ENCODE data around the gene TREML1. TPM values are rescaled to one million over a fixed set of nuclear protein-coding genes. Genes with fewer than 3 reads are reported as not detected.
A peak's percentile ranks its signal among the peaks of the same experiment; 100 is the strongest.

TREML1 gene
- total RNA-seq, 1 donor from 2014 or later, result 2.5 TPM

DNA sequence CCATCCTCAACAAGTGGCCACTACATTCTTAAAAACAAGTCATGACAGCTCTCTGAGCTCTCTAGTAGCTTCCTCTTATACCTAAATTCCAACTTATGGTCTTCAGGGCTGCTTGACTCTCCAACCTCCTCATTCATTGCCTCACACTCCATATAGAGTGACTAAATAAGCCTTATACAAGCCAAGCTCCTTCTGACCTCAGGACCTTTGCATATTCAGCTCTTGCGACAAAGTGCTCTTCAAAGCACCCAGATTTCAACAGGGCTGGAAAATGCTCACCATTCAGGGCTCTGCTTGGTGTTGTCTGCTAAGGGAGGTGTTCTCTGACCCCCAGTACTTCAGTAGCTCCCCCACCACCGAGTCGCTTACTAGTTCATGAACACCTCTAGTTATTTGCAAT, 43.1 kb upstream of the TREML1 start:
- H3K4me3 ChIP-seq, result no peak overlapping the region
- ATAC-seq (no peak), DNase-seq (no peak)
- intact Hi-C loops (cut with DNase I), result no loop called here
- H3K4me1 ChIP-seq, result peaks cover 5% of the 10 kb centered on the region
- H3K36me3 ChIP-seq, result no peaks in the 10 kb centered on the region
- TF ChIP-seq, protein P1, sequence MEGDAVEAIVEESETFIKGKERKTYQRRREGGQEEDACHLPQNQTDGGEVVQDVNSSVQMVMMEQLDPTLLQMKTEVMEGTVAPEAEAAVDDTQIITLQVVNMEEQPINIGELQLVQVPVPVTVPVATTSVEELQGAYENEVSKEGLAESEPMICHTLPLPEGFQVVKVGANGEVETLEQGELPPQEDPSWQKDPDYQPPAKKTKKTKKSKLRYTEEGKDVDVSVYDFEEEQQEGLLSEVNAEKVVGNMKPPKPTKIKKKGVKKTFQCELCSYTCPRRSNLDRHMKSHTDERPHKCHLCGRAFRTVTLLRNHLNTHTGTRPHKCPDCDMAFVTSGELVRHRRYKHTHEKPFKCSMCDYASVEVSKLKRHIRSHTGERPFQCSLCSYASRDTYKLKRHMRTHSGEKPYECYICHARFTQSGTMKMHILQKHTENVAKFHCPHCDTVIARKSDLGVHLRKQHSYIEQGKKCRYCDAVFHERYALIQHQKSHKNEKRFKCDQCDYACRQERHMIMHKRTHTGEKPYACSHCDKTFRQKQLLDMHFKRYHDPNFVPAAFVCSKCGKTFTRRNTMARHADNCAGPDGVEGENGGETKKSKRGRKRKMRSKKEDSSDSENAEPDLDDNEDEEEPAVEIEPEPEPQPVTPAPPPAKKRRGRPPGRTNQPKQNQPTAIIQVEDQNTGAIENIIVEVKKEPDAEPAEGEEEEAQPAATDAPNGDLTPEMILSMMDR (IDR thresholded peaks at IDR 0.05), result no peak
- H3K27ac ChIP-seq, result no peak overlapping the region
- H3K27me3 ChIP-seq, result peaks cover 3% of the 10 kb centered on the region
- no peaks in the 10 kb centered on the region for H3K9me3 ChIP-seq

DNA sequence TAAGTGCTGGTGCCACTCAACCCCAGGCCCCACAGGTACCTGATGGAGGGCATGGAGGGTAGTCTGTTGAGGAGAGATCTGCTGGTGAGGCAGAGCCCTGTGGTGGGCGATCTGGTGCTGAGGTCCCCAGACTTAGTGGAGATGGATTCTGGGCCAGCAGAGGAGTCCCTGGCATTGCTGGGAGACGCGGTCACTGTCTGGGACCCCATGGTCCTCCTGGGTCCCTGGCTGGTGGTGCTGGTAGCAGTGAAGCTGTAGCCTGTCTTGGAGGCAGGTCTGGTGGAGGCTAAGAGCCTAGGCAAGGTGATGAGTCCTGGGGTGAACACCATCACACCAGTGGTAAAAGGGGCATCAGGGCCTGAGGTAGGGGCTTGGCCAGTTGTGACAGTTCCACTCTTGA, 40.2 kb upstream of the TREML1 start:
- no peaks in the 10 kb centered on the region for H3K9me3 ChIP-seq
- H3K27ac ChIP-seq, result no peak overlapping the region
- intact Hi-C loops (cut with DNase I), result no loop called here
- DNase-seq (no peak), ATAC-seq (no peak)
- H3K4me3 ChIP-seq, result no peak overlapping the region
- TF ChIP-seq, protein P1 (IDR thresholded peaks at IDR 0.05), result no peak
- no peaks in the 10 kb centered on the region for H3K4me1 ChIP-seq
- no peaks in the 10 kb centered on the region for H3K36me3 ChIP-seq
- H3K27me3 ChIP-seq, result peaks cover 3% of the 10 kb centered on the region

DNA sequence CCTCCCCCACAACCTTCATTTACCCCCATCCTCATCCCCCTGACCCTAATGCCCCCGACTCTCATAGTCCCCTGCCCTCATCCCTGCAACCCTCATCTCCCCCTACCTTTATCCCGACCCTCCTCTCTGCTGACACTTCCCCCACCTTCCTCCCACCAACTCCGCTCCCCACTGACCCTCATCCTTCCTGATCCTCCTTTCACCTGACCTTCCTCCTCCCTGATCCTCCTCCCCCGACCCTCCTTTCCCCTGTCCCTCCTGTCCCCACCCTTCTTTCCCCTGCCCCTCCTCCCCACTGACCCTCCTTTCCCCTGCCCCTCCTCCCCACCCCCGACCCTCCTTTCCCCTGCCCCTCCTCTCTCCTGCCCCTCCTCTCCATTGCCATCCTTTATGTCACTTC, 39.7 kb upstream of the TREML1 start:
- H3K4me3 ChIP-seq, result no peak overlapping the region
- H3K4me1 ChIP-seq, result no peaks in the 10 kb centered on the region
- TF ChIP-seq, protein P1 (IDR thresholded peaks at IDR 0.05), result no peak
- no peaks in the 10 kb centered on the region for H3K9me3 ChIP-seq
- no peak for ATAC-seq
- intact Hi-C loops (cut with DNase I), result no loop called here
- no peak overlapping the region for H3K27ac ChIP-seq
- no peaks in the 10 kb centered on the region for H3K36me3 ChIP-seq
- no peak for DNase-seq
- H3K27me3 ChIP-seq, result peaks cover 3% of the 10 kb centered on the region

- no peaks in the 10 kb centered on the region for H3K4me1 ChIP-seq
- no peak overlapping the region for H3K4me3 ChIP-seq
- TF ChIP-seq, protein P1 (IDR thresholded peaks at IDR 0.05), result no peak
- intact Hi-C loops (cut with DNase I), result no loop called here
- no peak overlapping the region for H3K27ac ChIP-seq
- H3K9me3 ChIP-seq, result no peaks in the 10 kb centered on the region
- no peak for DNase-seq
- no peaks in the 10 kb centered on the region for H3K36me3 ChIP-seq
- ATAC-seq, result no peak
- H3K27me3 ChIP-seq, result peaks cover 3% of the 10 kb centered on the region
Measured at GRCh38 chr6:41193171-41193734, 39.1 kb upstream of the TREML1 start.

DNA sequence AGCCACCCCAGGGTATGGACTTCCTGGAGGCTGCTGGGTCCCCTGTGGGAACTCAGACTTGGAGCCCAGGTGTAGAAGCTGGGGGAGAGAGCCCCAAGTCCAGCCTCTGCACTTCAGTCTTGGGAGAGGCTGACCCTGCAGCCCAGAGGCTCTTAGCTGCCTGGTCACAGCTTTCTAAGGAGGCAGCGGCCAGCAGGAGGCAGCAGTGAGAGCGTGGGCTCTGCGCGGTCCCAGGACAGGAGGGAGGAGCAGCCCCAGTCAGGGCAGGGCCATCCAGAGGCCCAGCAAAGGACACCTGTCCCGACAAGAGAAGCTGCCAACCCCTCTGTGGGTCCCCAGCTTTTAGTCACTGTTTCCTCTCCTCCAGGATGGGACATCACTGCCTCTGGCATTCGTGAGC, 37.4 kb upstream of the TREML1 start:
- H3K36me3 ChIP-seq, result no peaks in the 10 kb centered on the region
- intact Hi-C loops (cut with DNase I), result no loop called here
- H3K4me3 ChIP-seq, result no peak overlapping the region
- DNase-seq (peak; percentile 83), ATAC-seq (peak; percentile 91)
- no peak overlapping the region for H3K27ac ChIP-seq
- TF ChIP-seq, protein P1 (IDR thresholded peaks at IDR 0.05), result peak; percentile 51
- H3K27me3 ChIP-seq, result peaks cover 3% of the 10 kb centered on the region
- H3K4me1 ChIP-seq, result no peaks in the 10 kb centered on the region
- no peaks in the 10 kb centered on the region for H3K9me3 ChIP-seq

DNA sequence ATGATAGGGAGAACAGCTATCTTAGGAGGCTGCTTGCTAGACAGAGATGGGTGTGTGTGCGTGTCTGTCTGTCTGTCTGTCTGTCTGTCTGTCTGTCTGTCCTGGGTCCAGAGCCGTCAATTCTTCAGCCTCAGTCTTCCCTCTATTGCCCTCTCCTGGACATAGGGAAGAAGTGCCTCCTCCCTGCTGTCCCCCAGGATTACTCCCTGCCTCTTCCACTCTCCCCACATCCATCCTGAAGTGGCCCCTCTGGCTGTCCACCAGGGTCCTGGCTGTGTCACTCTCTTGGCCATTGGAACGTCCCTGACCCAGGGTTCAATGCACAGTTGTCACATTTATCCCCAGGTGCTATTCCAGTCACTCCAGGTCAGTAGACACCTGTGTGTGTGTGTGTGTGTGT, 36.6 kb upstream of the TREML1 start:
- DNase-seq, result no peak
- H3K36me3 ChIP-seq, result no peaks in the 10 kb centered on the region
- H3K4me1 ChIP-seq, result no peaks in the 10 kb centered on the region
- no peak overlapping the region for H3K4me3 ChIP-seq
- peaks cover 3% of the 10 kb centered on the region for H3K27me3 ChIP-seq
- intact Hi-C loops (cut with DNase I), result no loop called here
- H3K27ac ChIP-seq, result no peak overlapping the region
- TF ChIP-seq, protein P1 (IDR thresholded peaks at IDR 0.05), result no peak
- ATAC-seq, result no peak
- no peaks in the 10 kb centered on the region for H3K9me3 ChIP-seq

Measured in upper lobe of right lung (tissue), 1 donor.